Right ventricle myocardium inferior (tissue), 1 donor: ENCODE results near the gene TAF4B. TPM values are rescaled to one million over a fixed set of nuclear protein-coding genes. Genes with fewer than 3 reads are reported as not detected.
A peak's percentile ranks its signal among the peaks of the same experiment; 100 is the strongest.
"Not testable (repeated sequence)": the region's sequence is repeated elsewhere in the genome, so short reads cannot be mapped to it uniquely, and the experiment has no call there.

Source experiments
- ATAC-seq: fragments of 200-7000 bp; cut with Tn5 transposase; one replicate; pipeline ENCODE4 v1.9.1; 2020; ENCODE audit warnings: mild to moderate bottlenecking, moderate library complexity
- DNase-seq: peaks from one replicate; pipeline ENCODE4 v3.0.0; 2021; ENCODE audit errors: missing footprints
- intact Hi-C: fragments of 100-400 bp; cut with DNase I; formaldehyde crosslinking; loops from one replicate; pipeline ENCODE4 v1.11.0; 2022
- total RNA-seq: library from RNA; stranded (reverse); fragmentation: NEBNext Ultra II Directional; extraction: Animal tissue kit (Norgen Biotek cat#: 25700); gene quantifications from one replicate; pipeline ENCODE4 v1.2.1, GENCODE V29; 2021
- donor health status: DM: no; HTN: yes; CAD: no; lungs with severe emphysema.

Gene TAF4B
- total RNA-seq, 1 donor from 2014 or later, result 1.2 TPM

- no peak for DNase-seq
Measured at GRCh38 chr18:26436176-26437051, 210.2 kb downstream of the TAF4B start.

GRCh38 chr18:26437634-26438033 is 211.4 kb downstream of the TAF4B start:
- intact Hi-C loops, ATAC-seq, DNase-seq: not testable (repeated sequence)

More at GRCh38 chr18:26436176-26437051, 210.2 kb downstream of the TAF4B start:
- ATAC-seq, result no peak
- intact Hi-C loops, result no loop called here

- ATAC-seq, result no peak
- intact Hi-C loops, result no loop called here
- DNase-seq, result no peak
Measured at GRCh38 chr18:26438980-26439379, 212.7 kb downstream of the TAF4B start.

- intact Hi-C loops, result no loop called here
- ATAC-seq, result no peak
- no peak for DNase-seq
Measured at GRCh38 chr18:26439537-26439936, 213.3 kb downstream of the TAF4B start.

- peak; percentile 63 for ATAC-seq
- no peak for DNase-seq
- intact Hi-C loops, result no loop called here
Measured at GRCh38 chr18:26440644-26441043, 214.4 kb downstream of the TAF4B start.

Other genes with a start within 250 kb of the TAF4B start
- gene SS18, start 135.8 kb upstream of the TAF4B start, total RNA-seq, result 27.2 TPM
- 0.14 TPM for gene PSMA8, start 92.6 kb upstream of the TAF4B start, total RNA-seq